ENCODE measurements around the gene NKAIN4.

- no peak for TF ChIP-seq CTCF (IDR thresholded peaks at IDR 0.05; ENCODE audit: low read length)
- no peak for TF ChIP-seq EZH2phosphoT487 (IDR thresholded peaks at IDR 0.05; ENCODE audit: low read length)
- no peak for TF ChIP-seq EZH2 (optimal IDR thresholded peaks at IDR 0.05; ENCODE audit: low read depth, low read length)
Observed at GRCh38 chr20:63279931-63280330, 25.7 kb upstream of the NKAIN4 start.
